Tibial artery (tissue), 4 donors: Measurements from ENCODE around the gene ITFG1.

ENCODE experiments used
- DNase-seq, 2 donors: peaks; one replicate each; pipeline ENCODE4 v3.0.0-alpha.2; 2019
- H3K27ac ChIP-seq, 2 donors: fragments of 200-600 bp; sonication (generic) in 1 of 2; 1 replicate in 1 of 2; 2 replicates in 1 of 2; pipeline ENCODE4 v1.5.1; 2018 to 2019; ENCODE audit warnings: mild to moderate bottlenecking in 1 of 2
- H3K27me3 ChIP-seq, 2 donors: fragments of 200-600 bp; sonication (generic) in 1 of 2; one replicate each; pipeline versions ENCODE4 v1.5.1 to v1.6.0; 2016 to 2019
- H3K36me3 ChIP-seq, 3 donors: fragments of 200-600 bp; sonication (generic) in 2 of 3; one replicate each; pipeline ENCODE4 v1.5.1; 2016 to 2019; ENCODE audit warnings: mild to moderate bottlenecking in 2 of 3
- H3K4me1 ChIP-seq, 4 donors: fragments of 200-600 bp; sonication (generic) in 2 of 4; 1 replicate in 3 of 4; 2 replicates in 1 of 4; pipeline ENCODE4 v1.5.1; 2016 to 2019
- H3K4me3 ChIP-seq, 2 donors: fragments of 200-600 bp; sonication (generic) in 1 of 2; 1 replicate in 1 of 2; 2 replicates in 1 of 2; pipeline ENCODE4 v1.5.1; 2018 to 2019; ENCODE audit warnings: mild to moderate bottlenecking in 2 of 2
- H3K9me3 ChIP-seq, 3 donors: fragments of 200-600 bp; sonication (generic) in 1 of 3; one replicate each; pipeline ENCODE4 v1.5.1; 2016 to 2019
- intact Hi-C: fragments of 100-400 bp; cut with DNase I; formaldehyde crosslinking; loops from one replicate; pipeline ENCODE4 v1.15.0; 2023; ENCODE audit warnings: low total_unique reads
- TF ChIP-seq, protein P1 (sequence below), 2 experiments: fragments of 200-600 bp in 1 of 2; fragments of 450-650 bp in 1 of 2; IDR thresholded peaks; one replicate each; pipeline ENCODE4 v1.5.1; 2017 to 2019; ENCODE audit warnings: antibody characterized with exemption in 2 of 2, mild to moderate bottlenecking in 1 of 2, moderate library complexity in 1 of 2

ITFG1 gene

DNA sequence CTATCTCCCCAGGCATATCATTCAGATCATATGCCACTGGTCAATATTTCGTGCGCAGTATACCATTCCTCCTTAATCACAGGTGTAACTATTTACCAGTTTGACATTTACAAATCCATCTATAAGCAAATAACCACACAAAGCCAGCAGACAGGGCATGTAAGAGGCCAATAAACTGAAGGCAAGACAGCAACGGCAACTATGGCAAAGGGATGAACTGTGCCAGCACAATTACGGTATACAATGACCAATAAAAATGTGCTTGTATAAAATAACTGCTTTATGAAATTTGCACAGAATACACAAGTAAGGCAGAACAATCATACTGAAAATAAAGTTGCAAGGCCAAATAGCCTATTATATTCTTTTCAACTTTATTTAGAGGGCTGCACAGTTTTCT lies 326.3 kb downstream of the ITFG1 start:
- TF ChIP-seq, protein P1, sequence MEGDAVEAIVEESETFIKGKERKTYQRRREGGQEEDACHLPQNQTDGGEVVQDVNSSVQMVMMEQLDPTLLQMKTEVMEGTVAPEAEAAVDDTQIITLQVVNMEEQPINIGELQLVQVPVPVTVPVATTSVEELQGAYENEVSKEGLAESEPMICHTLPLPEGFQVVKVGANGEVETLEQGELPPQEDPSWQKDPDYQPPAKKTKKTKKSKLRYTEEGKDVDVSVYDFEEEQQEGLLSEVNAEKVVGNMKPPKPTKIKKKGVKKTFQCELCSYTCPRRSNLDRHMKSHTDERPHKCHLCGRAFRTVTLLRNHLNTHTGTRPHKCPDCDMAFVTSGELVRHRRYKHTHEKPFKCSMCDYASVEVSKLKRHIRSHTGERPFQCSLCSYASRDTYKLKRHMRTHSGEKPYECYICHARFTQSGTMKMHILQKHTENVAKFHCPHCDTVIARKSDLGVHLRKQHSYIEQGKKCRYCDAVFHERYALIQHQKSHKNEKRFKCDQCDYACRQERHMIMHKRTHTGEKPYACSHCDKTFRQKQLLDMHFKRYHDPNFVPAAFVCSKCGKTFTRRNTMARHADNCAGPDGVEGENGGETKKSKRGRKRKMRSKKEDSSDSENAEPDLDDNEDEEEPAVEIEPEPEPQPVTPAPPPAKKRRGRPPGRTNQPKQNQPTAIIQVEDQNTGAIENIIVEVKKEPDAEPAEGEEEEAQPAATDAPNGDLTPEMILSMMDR (IDR thresholded peaks at IDR 0.05) = no peak
- intact Hi-C loops = no loop called here
- Histone ChIP-seq H3K27ac (no peak overlapping the region), H3K4me3 (no peak overlapping the region), H3K9me3 (no peaks in the 10 kb centered on the region), H3K36me3 (no peaks in the 10 kb centered on the region), H3K4me1 (no peaks in the 10 kb centered on the region), H3K27me3 (no peaks in the 10 kb centered on the region)
- no peak for DNase-seq

DNA sequence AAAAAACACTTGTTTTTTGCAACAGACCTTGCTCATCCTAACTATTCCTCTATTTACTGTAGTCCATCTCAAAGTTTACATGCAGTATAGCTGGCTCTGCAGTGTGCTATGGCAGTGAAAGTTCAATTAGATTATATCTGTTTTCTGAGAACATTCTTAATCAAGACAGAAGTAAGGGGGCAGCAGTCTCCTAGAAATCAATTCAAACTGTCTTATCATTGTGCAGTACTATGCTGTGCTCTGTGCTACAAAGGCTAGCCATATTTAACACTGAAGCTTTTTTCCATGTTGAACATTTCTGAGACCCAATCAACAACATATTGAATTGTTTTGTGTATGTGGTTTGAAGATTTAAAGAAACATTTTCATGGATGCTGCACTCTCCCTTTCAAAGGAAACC lies 328.6 kb downstream of the ITFG1 start:
- H3K4me3 ChIP-seq = no peak overlapping the region
- H3K27me3 ChIP-seq = no peaks in the 10 kb centered on the region
- DNase-seq = no peak
- intact Hi-C loops = no loop called here
- no peaks in the 10 kb centered on the region for H3K36me3 ChIP-seq
- no peak overlapping the region for H3K27ac ChIP-seq
- TF ChIP-seq, protein P1 (IDR thresholded peaks at IDR 0.05) = no peak
- H3K4me1 ChIP-seq = no peaks in the 10 kb centered on the region
- no peaks in the 10 kb centered on the region for H3K9me3 ChIP-seq

DNA sequence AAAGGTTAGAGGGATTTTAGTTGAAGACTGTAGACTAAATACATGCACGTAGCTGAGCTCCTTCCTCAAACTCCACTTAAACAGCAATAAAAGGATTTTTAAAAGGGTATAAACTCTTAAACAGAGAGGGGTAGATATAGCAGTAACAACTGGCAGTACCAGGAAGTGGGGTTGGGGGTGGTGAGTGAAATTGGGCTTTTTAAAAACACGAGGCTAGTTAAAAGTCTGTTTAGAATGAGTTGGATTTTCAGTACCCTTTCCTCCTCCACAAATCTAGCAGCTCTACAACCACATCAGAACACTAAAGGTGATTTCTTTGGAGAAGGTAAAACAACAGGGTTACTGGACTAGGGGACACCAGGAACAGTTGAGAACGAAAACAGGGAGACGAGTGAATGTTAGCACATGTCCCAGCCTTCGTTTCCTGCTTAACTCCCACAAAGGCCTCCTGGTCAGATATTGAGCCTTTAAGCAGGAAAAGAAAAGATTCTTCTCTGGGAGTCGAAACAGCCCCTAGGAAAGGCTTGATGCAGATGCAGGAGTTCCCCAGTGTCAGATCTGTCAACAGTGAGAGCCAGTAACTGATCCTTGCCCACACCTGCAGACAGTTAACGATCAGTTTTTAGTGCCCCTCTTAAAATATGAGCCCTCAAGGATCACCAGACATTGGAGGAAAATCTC lies 331.0 kb downstream of the ITFG1 start:
- intact Hi-C loops = no loop called here
- no peaks in the 10 kb centered on the region for H3K27me3 ChIP-seq
- H3K36me3 ChIP-seq = no peaks in the 10 kb centered on the region
- H3K4me3 ChIP-seq = no peak overlapping the region
- H3K27ac ChIP-seq = no peak overlapping the region
- no peaks in the 10 kb centered on the region for H3K9me3 ChIP-seq
- DNase-seq = no peak
- TF ChIP-seq, protein P1 (IDR thresholded peaks at IDR 0.05) = no peak
- no peaks in the 10 kb centered on the region for H3K4me1 ChIP-seq

DNA sequence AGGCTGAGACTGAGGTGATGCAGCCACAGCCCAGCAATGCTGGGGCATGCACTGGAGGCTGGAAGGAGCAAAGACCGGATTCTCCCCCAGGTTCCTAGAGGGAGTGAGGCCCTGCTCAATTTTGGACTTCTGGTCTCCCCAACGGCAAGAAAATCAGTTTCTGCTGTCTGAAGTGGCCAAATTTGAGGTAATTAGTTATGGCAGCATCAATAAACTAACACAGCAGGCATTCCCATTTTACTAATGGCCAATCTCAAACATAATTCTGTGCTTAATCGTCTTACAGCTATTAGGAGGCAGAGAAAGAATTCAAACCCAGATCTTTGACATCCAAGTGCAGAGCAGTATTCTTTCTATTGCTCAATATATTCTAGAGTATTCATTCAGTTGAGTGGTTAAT lies 333.3 kb downstream of the ITFG1 start:
- Histone ChIP-seq H3K27me3 (no peaks in the 10 kb centered on the region), H3K9me3 (no peaks in the 10 kb centered on the region), H3K36me3 (no peaks in the 10 kb centered on the region), H3K27ac (no peak overlapping the region), H3K4me3 (no peak overlapping the region), H3K4me1 (no peaks in the 10 kb centered on the region)
- intact Hi-C loops = no loop called here
- TF ChIP-seq, protein P1 (IDR thresholded peaks at IDR 0.05) = no peak
- DNase-seq = no peak

DNA sequence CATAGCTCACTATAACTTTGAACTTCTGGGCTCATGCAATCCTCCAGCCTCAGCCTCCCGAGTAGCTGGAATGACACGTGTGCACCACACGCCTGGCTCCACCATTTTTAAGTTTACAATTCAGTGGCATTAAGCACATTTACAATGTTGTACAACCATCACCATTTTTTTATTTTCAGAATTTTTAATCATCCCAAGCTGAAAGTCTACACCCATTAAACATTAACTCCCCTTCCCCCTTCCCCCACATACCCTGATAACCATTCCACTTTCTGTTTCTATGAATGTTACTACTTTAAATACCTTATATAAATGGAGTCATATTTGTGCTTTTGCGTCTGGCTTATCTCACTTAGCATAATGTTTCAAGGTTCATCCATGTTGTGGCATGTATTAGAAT lies 335.1 kb downstream of the ITFG1 start:
- Histone ChIP-seq H3K27ac (no peak overlapping the region), H3K27me3 (no peaks in the 10 kb centered on the region), H3K36me3 (no peaks in the 10 kb centered on the region), H3K4me3 (no peak overlapping the region), H3K9me3 (no peaks in the 10 kb centered on the region), H3K4me1 (no peaks in the 10 kb centered on the region)
- intact Hi-C loops = no loop called here
- DNase-seq = no peak
- TF ChIP-seq, protein P1 (IDR thresholded peaks at IDR 0.05) = no peak

DNA sequence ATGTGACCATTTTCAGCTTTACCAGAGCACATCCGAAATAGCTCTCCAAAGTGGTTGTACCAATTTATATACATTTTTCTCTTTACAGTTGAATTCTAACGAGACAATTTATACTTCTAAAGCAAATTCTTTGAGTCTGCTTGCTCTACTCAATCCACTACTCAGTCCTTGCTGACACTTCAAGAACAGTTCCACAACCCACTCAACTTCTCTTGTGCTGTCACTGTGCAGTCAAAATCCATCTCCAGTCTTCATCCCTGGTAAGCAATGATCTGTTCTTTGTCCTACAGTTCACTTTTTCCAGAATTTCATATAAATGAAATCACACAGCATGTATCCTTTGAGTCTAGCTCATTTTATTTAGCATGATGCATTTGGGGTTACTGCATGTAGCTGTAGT lies 347.7 kb downstream of the ITFG1 start:
- Histone ChIP-seq H3K27ac (no peak overlapping the region), H3K36me3 (no peaks in the 10 kb centered on the region), H3K4me1 (no peaks in the 10 kb centered on the region), H3K27me3 (no peaks in the 10 kb centered on the region), H3K4me3 (no peak overlapping the region), H3K9me3 (no peaks in the 10 kb centered on the region)
- intact Hi-C loops = no loop called here
- DNase-seq = no peak
- TF ChIP-seq, protein P1 (IDR thresholded peaks at IDR 0.05) = no peak
